ENCODE measurements around the gene ANKRD44. TPM values are rescaled to one million over a fixed set of nuclear protein-coding genes. Genes with fewer than 3 reads are reported as not detected.

Gene ANKRD44
- total RNA-seq, 1 experiment from 2014 or later: 10.3 TPM

GRCh38 chr2:196987649-196988364, 322.8 kb downstream of the ANKRD44 start:
- peak; percentile 98 for DNase-seq (ENCODE audit: low read depth)

- DNase-seq (ENCODE audit: low read depth): no peak
Observed at GRCh38 chr2:196987298-196987648, 323.3 kb downstream of the ANKRD44 start.

GRCh38 chr2:196985511-196986183, 324.9 kb downstream of the ANKRD44 start:
- DNase-seq (ENCODE audit: low read depth): no peak

GRCh38 chr2:196984903-196985302, 325.7 kb downstream of the ANKRD44 start:
- no peak for DNase-seq (ENCODE audit: low read depth)

- no peak for DNase-seq (ENCODE audit: low read depth)
Observed at GRCh38 chr2:196983934-196984333, 326.6 kb downstream of the ANKRD44 start.

- DNase-seq (ENCODE audit: low read depth): no peak
Observed at GRCh38 chr2:196980473-196980872, 330.1 kb downstream of the ANKRD44 start.

GRCh38 chr2:196980001-196980400, 330.6 kb downstream of the ANKRD44 start:
- DNase-seq (ENCODE audit: low read depth): no peak

GRCh38 chr2:196977507-196977906, 333.1 kb downstream of the ANKRD44 start:
- DNase-seq (ENCODE audit: low read depth): no peak

- no peak for DNase-seq (ENCODE audit: low read depth)
Observed at GRCh38 chr2:196974970-196975369, 335.6 kb downstream of the ANKRD44 start.

- no peak for DNase-seq (ENCODE audit: low read depth)
Observed at GRCh38 chr2:196971574-196972279, 338.9 kb downstream of the ANKRD44 start.

- DNase-seq (ENCODE audit: low read depth): no peak
Observed at GRCh38 chr2:196970099-196970498, 340.5 kb downstream of the ANKRD44 start.

GRCh38 chr2:196968516-196968915, 342.1 kb downstream of the ANKRD44 start:
- no peak for DNase-seq (ENCODE audit: low read depth)

GRCh38 chr2:196967775-196968174, 342.8 kb downstream of the ANKRD44 start:
- DNase-seq (ENCODE audit: low read depth): no peak

GRCh38 chr2:196967116-196967515, 343.5 kb downstream of the ANKRD44 start:
- DNase-seq (ENCODE audit: low read depth): peak; percentile 46

- no peak for DNase-seq (ENCODE audit: low read depth)
Observed at GRCh38 chr2:196966061-196966460, 344.5 kb downstream of the ANKRD44 start.

- no peak for DNase-seq (ENCODE audit: low read depth)
Observed at GRCh38 chr2:196965651-196966050, 344.9 kb downstream of the ANKRD44 start.

- no peak for DNase-seq (ENCODE audit: low read depth)
Observed at GRCh38 chr2:196963961-196964360, 346.6 kb downstream of the ANKRD44 start.

- DNase-seq (ENCODE audit: low read depth): no peak
Observed at GRCh38 chr2:196963043-196963442, 347.5 kb downstream of the ANKRD44 start.

- no peak for DNase-seq (ENCODE audit: low read depth)
Observed at GRCh38 chr2:196962325-196962724, 348.3 kb downstream of the ANKRD44 start.

GRCh38 chr2:196961889-196962288, 348.7 kb downstream of the ANKRD44 start:
- no peak for DNase-seq (ENCODE audit: low read depth)

- DNase-seq (ENCODE audit: low read depth): no peak
Observed at GRCh38 chr2:196959734-196960338, 350.7 kb downstream of the ANKRD44 start.

- DNase-seq (ENCODE audit: low read depth): no peak
Observed at GRCh38 chr2:196959281-196959680, 351.3 kb downstream of the ANKRD44 start.
